Activated gamma-delta T cell (primary cell): ENCODE measurements around the gene CCM2L.

Experiments used
- DNase-seq: peaks from one replicate; lab custom pipeline; 2025; lab: John Stamatoyannopoulos, UW

Gene CCM2L

DNA sequence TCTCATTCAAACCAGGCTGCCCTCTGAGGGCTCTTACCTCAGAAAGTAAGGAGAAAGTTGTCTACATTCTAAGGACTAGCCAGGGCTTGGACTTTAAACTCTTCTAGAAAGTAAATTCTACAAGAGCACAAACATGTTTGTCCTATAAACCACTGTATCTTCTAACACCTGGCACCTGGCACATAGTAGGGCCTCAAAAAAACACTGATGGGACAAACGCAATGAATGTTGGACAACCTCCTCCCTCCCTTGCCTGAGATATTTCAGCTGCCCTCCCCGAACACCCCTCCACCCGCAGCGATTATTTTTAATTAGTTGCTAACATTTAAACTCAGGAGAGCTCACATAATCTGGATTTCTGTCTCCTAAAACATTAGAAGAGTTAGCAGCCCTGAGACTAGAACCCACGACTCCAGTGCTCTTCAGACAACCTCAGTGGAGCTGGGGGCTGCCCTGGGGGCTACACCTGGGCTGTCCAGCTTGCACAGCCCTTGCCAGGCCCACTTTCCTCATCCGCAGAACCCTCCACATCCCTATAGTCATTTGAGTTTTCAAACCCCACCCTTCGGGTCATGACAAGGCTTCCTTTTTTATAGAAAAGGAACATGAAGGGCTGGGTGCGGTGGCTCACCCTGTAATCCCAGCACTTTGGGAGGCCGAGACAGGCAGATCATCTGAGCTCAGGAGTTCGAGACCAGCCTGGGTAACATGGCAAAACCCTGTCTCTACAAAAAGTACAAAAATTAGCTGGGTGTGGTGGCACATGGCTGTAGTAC lies 46.7 kb downstream of the CCM2L start:
- DNase-seq, result no peak

DNA sequence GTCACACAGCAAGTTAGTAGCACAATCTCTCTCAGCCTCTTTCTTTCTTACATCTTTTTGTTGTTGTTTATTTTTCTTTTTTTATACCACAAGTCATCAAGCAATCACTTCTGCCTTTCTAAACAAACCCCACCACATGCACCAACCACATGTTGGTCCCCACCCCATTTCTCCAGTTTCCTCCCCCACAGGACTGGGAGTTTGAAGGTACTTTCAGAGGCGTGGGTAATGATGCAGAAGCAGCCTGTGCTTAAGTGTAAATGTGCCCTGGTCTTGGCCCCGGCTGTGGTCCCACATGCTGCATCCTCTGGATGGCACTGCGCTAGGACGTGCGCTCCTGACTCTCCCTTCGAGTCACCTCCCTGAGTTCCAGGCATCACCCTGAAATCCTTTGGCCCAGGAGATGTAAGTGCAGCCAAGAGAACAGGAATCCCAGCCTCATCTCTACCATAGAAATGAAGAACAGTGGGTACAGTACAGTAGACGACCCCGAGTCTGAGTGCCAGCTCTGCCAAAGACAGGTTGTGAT lies 47.5 kb downstream of the CCM2L start:
- no peak for DNase-seq

- DNase-seq, result no peak
Observed at GRCh38 chr20:32059189-32059588, 49.0 kb downstream of the CCM2L start.

GRCh38 chr20:32062776-32063170 lies 52.5 kb downstream of the CCM2L start:
- DNase-seq, result no peak

DNA sequence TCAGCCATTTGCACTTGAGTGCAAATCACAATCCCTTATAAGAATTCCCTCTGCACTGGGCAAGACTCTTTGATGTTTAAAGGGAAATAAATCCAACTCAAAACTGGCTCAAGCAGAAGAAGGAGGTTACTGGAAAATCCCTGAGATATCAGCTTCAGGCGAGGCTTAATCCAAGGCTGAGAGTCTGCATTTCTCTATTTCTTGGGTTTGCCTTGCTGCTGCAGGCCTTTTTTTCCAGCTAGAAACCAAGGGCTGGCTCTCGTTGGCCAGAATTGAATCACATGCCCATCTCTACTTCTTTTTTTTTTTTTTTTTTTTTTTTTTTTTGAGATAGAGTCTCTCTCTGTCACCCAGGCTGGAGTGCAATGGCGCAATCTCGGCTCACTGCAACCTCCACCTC lies 53.5 kb downstream of the CCM2L start:
- DNase-seq, result no peak

GRCh38 chr20:32064667-32065066 lies 54.4 kb downstream of the CCM2L start:
- DNase-seq, result no peak

DNA sequence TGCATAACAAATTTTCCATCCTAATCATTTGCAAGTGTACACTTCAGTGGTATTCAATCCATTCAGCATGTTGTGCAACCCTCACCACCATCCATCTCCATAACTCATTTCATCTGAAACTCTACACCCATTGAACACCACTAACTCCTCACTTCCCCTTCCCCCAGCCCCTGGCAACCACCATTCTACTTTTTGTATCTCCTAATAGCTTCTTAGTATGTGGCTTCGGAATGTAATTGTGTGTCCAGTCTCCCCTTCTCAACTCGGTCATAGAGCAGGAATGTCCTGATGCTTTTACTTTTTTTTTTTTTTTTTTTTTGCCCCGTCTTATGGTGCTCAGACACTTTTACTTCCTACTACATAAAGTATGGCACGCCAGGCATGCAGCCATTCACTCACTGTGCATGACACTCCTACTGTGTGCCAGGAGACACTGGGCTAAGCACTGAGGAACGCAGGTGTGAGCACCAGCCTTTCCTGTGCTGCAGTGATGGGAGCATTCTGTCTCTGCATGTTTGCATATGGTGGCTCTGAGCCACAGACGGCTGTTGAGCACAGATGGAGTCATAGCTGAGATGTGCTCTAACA lies 57.1 kb downstream of the CCM2L start:
- DNase-seq, result no peak

DNA sequence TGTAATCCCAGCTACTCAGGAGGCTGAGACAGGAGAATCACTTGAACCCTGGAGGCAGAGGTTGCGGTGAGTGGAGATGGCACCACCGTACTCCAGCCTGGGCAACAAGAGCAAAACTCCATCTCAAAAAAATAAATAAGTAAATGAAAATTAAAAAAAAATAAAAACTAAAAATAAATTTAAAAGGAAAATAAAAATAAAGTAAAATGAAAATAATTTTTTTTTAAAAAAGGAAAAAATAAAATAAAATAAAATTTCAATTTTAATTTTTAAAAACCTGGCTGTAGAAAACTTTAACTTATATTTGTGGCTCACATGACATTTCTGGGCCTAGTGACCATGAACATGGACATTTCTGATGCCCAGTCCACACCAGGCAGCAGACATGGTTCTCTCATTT lies 57.9 kb downstream of the CCM2L start:
- no peak for DNase-seq

- DNase-seq, result no peak
Observed at GRCh38 chr20:32069711-32070110, 59.5 kb downstream of the CCM2L start.

GRCh38 chr20:32070282-32070681 lies 60.0 kb downstream of the CCM2L start:
- DNase-seq, result no peak

DNA sequence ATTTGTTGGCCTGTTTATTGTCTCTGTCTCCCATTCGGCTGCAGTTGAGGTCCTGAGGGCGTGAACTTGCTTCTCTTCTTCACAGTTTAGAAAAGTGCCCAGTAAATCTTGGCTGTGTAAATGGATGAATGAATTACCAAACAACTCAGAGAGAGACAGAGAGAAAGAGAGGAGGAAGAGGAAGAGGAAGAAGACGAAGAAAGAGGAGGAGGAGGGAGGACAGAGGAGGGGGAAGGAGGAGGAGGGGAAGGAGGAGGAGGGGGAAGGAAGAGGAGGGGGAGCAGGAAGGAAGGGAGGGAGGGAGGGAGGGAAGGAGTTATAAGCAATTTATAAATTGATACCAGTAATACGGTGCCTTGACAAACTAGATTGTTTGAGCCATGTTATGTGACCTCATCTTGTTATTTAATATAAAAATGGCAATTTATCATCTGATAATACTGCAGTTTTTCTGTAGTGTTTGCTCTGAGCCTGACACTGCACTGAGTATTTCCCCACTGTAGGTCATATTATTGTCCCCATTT lies 60.5 kb downstream of the CCM2L start:
- no peak for DNase-seq

DNA sequence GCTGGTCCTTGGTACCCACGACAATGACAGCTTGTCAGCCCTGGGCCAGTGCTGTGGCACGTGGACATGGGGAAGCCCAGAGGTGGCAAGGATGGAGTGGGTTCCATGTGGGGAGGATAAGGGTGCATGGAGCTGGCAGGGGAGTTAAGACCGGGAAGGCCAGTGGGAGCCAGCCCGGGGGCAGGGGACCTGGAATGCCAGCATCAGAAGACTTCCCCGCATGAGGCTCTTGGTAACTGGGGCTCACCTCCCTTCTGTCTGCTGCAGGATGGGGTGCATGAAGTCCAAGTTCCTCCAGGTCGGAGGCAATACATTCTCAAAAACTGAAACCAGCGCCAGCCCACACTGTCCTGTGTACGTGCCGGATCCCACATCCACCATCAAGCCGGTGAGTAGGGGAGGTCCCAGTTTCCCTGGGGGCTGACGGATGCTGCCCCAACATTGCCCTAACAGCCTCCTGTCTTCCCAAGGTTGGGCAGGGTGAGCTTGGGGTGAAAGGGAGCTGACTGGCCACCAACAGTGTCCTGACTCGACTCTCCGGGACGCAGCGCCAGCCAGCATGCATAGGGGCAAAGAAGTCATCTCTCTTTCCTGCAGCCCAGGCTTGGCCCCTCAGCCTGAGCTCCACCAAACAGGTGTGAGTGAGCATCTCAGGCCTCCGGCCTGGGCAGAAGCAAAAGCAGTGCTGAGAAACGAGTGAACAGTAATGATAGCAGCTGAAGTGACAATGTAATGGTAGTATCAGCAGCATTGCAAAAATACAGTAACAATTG lies 61.3 kb downstream of the CCM2L start:
- DNase-seq, result no peak

- no peak for DNase-seq
Observed at GRCh38 chr20:32072168-32072750, 62.0 kb downstream of the CCM2L start.

- no peak for DNase-seq
Observed at GRCh38 chr20:32075534-32075933, 65.3 kb downstream of the CCM2L start.

GRCh38 chr20:32077190-32077589 lies 67.0 kb downstream of the CCM2L start:
- no peak for DNase-seq

GRCh38 chr20:32078322-32078721 lies 68.1 kb downstream of the CCM2L start:
- no peak for DNase-seq

GRCh38 chr20:32078791-32079190 lies 68.6 kb downstream of the CCM2L start:
- no peak for DNase-seq

- no peak for DNase-seq
Observed at GRCh38 chr20:32079655-32080109, 69.4 kb downstream of the CCM2L start.

DNA sequence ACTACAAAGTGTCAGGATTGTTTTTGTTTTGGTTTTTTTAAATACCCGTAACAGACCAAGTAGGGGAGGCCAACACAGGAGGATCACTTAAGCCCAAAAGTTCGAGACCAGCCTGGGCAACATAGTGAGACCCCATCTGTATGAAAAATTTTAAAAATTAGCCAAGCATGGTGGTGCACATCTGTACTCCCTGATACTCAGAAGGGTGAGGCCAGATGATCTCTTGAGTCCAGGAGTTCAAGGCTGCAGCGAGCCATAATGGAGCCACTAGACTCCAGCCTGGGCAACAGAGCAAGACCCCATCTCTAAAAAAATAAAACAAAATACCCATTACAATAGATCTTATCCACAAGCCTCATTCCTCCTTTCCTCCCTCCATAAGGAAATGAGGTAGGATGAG lies 70.5 kb downstream of the CCM2L start:
- no peak for DNase-seq
